ENCODE measurements around the gene NSUN5.
"Not testable (repeated sequence)": the region's sequence is repeated elsewhere in the genome, so short reads cannot be mapped to it uniquely, and the experiment has no call there.

The NSUN5 gene

DNA sequence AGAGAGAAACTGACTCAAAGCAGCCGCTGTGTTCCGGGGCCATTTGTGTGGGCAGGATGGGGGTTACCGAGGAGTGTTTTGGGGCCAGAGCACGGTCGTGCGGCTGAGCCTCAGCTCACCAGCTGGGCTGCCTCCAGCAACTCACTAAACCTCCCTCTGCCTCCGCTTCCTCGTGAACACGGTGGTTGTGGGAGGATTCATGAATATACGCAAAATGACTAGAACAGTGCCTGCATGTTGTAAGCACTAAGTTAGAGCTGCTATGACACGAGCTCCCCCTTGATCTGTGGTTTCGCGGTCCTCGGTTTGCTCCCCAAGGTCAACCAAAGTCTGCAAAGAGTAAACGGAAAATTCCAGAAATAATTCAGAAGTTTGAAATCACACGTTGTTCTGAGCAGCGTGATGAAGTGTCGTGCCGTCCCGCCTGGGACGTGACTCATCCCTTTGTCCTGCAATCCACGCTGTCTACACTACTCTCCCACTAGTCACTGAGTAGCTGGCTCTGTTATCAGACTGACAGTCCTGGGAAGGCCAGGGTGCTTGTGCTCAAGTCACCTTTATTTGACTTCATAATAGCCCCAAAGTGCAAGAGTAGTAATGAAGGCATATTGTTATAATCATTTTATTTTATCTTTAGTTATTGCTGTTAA is 41.8 kb downstream of the NSUN5 start:
- DNase-seq, result not testable (repeated sequence)

DNA sequence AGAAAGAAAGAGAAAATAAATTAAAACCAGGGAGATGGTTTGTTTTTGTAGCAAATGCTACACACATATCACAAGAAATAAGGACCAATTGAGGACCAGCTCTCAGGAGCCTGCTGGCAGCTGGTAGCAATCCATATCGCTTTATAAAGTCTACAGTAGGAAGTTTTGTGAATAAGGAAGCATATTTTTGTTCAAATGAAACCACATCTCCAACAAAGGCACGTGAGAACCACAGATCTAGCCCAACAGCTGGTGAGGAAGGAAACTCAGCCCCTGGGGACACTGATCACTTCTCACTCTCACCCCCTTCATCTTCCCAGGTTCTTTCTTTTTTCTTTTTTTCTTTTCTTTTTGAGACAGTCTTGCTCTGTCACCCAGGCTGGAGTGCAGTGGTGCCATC is 46.2 kb downstream of the NSUN5 start:
- not testable (repeated sequence) for DNase-seq
